HG03108 (cell line): ENCODE results near the gene ESPN.
"Not testable (repeated sequence)": the region's sequence is repeated elsewhere in the genome, so short reads cannot be mapped to it uniquely, and the experiment has no call there.

Experiments
- ATAC-seq: cut with Tn5 transposase; IDR thresholded peaks from one replicate; pipeline ENCODE4 v1.9.1; 2021; ENCODE audit warnings: moderate library complexity; ENCODE audit not compliant: unreplicated experiment

Gene ESPN

GRCh38 chr1:6447016-6447817, 22.6 kb downstream of the ESPN start:
- no peak for ATAC-seq

DNA sequence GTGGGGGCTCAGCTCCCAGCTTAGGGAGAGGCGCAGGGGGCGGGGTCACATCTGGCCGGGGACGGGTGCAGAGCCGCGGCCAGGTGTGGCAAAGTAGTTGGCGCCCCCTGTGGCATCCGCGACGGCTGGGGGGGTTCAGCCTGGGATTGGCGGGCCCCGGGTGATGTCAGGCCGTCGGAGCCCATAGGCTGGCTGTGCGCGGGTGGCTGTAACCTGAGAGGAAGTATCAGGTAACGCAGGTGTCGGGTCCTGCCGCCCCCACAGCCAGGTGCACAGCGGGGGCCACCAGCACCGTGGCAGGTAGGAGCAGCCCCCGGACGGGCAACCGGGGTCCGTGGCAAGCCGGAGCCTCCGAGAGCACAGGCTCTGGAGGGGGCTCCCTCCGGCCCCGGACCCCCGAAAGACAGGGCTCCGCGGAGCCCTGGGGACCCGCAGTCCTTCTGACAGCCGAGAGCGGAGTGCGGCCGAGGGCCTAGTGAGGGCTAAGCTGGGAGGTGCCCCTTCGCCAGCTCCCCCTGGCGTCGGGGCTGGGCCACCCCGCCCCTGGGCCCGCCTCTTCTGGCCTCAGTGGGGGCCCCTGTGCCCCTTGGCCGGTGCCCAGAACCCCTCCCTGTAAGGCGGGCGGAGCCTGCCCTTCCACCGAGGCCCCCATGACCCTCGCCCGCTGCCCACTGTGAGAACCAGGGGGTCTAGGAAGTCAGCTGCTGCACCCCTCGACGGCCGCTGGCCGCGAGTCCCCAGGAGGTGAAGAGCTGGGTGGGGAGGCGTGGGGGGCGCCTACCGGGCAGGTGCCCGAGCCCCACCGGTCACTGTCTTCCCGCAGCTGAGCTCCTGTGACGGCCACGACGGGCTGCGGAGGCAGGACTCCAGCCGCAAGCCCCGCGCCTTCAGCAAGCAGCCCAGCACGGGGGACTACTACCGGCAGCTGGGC, 23.5 kb downstream of the ESPN start:
- ATAC-seq = no peak

- no peak for ATAC-seq
These were observed 24.4 kb downstream of the ESPN start for GRCh38 chr1:6448749-6449631.

- no peak for ATAC-seq
These were observed 25.5 kb downstream of the ESPN start for GRCh38 chr1:6450005-6450450.

DNA sequence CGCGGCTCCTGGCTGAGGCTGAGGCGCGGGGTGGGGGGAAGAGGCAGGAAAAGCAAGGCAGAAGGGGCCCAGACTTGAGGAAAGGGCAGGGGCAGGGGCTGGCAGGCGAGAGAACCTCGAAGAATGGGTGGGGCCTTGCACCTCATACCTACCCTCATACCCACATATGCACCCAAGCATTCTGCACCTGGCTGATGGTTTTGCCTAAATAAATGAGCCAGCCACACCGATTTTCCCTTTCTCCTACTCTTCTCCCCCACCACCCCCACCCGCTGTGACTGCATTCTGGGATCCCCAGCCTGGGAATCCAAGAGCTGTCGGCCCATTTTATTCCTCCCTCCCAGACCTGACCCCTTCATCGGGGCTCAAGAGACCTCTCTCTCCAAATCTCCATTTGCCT, 25.9 kb downstream of the ESPN start:
- ATAC-seq = not testable (repeated sequence)

GRCh38 chr1:6450943-6451373, 26.4 kb downstream of the ESPN start:
- no peak for ATAC-seq

DNA sequence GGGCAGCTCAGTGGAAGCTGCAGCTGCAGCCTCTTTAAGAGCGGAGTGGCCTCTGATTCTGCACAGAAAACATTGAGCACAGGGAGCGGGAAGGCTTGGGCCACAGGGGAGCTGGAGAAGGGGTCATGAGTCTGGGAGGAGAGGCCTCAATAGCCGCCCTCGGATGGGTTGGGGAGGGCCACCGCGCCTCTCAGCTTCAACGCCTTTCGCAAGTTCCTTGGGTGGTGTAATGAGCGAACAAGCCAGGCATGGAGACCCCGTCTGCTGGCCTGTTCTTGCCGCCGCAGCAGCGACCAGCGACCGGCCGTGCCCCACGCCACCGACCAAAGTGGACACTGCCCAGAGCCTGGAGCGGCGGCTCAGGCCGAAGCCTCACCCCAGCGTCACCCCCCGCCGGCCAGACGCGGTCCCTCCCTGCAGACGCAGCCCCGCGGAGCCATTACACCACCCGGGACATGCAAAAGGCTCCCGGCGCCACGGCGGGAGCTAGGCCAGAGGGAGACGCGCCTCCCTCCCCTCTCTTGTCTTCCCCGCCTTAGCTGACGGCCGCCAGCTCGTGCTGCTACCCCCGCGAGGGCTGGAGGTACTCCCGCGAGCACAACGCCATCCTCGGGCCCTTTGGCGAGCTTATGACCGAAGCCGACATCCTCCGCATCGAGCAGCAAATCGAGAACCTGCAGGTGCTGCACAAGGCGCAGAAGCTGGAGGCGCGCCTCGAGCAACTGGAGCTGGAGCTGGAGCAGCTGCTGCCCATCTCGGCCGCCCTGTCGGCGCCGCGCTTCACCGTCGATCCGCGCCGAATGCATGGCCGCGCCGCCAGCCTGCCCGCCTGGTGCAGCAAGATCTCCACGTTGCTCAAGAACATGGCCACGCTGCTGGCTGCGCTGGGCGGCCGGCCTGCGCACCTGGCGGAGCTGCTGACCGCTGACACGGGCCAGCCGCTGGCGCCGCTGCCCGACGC, 29.6 kb downstream of the ESPN start:
- not testable (repeated sequence) for ATAC-seq

DNA sequence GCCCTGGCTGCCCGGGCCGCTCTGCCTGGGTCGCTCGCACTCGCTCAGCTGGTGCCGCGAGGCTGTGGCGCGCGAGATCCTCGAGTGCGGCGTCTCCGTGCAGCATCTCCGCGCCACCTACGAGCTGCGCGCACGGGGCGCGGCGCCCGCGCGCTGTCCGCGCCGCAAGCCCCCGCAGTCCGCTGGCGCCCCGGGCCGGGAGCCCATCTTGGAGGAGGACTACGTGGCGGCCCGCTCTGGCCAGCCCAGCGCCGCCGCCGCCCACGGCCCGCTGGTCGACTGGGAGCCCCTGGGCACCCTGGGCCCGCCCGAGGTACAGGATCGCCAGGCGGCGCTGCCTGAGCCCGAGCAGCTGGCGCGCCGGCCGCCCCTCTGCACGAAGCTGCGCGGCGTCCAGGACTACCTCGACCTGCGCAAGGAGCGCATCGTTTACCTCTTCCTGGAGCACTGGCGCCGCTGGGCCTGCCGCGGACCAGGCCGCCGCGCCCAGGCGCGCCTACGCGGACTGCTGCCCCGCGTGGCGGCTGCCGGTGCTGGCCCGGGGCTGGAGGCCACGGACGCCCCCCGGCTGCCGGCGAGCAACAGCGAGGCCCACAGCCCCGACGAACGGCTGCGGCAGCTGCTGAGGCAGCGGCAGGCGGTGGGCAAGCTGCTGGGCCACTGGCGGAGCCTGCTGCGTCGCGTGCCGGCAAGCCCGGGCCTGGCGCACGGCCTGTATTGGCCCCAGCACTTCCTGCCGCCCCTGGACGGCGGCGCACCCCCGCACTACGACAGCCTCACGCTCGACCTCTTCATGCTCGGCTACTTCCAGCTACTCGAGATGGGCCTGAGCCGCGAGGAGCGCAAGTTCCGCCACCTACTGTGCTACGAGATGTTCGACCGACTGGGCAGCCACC, 30.5 kb downstream of the ESPN start:
- no peak for ATAC-seq

GRCh38 chr1:6455752-6456520, 31.4 kb downstream of the ESPN start:
- not testable (repeated sequence) for ATAC-seq

- ATAC-seq = no peak
These were observed 32.4 kb downstream of the ESPN start for GRCh38 chr1:6456800-6457466.

DNA sequence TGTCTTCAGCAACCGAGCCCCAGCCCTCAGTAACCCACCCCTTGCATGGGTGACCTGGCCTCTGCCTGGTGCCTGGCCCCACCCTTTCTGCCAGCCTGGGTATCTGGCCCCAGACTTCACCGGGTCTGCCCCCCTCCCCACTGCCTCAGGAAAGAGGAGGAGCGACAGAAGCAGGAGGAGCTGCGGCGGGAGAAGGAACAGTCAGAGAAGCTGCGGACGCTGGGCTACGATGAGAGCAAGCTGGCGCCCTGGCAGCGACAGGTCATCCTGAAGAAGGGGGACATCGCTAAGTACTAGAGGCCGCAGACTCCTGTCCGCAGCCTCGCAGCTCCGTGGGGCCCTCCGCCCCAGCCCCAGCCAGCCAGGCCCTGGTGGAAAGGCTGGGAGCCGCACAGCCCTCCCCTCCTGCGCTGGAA, 35.3 kb downstream of the ESPN start:
- no peak for ATAC-seq

DNA sequence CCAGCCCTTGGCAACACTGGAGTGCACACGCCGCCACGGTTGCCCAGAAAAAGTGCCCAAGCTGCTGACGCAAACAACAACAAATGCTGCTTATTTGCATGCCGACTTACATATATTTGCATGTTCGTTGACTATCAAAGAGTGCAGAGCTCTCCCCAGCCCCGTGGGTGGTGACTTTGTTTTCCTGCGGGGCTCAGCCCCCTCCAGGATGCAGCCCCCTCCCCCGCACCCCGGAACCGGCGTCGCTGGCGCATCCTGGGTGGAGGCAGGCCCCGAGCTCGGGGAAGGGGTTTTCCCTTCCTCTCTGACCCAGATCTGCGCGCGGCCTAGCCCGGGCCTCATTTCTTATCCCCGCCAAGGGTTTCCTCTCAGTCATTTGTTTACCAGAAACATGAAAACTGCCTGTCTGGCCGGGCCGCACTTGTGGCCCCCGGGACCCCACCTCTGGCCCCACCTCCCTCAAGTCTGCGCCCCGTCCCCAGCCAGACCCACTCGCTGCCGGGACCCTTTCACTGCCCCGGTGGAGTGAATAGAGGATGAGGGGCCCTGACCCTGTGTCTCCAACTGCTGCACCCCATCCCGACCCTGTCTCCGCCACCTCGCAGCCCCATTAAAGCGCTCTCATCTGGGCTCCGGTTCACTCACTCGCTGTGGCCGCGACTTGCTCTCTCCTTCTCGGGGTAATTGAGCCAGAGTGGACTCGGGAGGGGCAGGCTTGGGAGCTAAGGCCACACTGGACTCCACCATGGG, 35.9 kb downstream of the ESPN start:
- ATAC-seq = no peak

GRCh38 chr1:6461051-6461530, 36.5 kb downstream of the ESPN start:
- ATAC-seq = no peak

- no peak for ATAC-seq
These were observed 37.2 kb downstream of the ESPN start for GRCh38 chr1:6461538-6462411.

- no peak for ATAC-seq
These were observed 38.0 kb downstream of the ESPN start for GRCh38 chr1:6462412-6463119.
